Panc1 (cell line): ENCODE measurements around the gene TDRKH. TPM values are rescaled to one million over a fixed set of nuclear protein-coding genes. Genes with fewer than 3 reads are reported as not detected.

ENCODE experiments used
- ATAC-seq: fragments of 200-7000 bp; cut with Tn5 transposase; 2 replicates; pipeline ENCODE4 v1.9.1; 2020; ENCODE audit warnings: mild to moderate bottlenecking, moderate library complexity
- BruUV-seq: library from RNA; stranded (reverse); fragments of 400-500 nt; replicated peaks from 2 replicates; lab custom pipeline; 2021; lab: Mats Ljungman, UMichigan
- CTCF ChIA-PET: fragments of 300-600 bp; sonication (Branson Sonifier 250); formaldehyde crosslinking; loops from one replicate; lab custom pipeline; 2022; ENCODE audit warnings: antibody characterized with exemption; lab: Charles Lee
- POLR2A ChIA-PET: fragments of 300-600 bp; sonication (Branson Sonifier 250); formaldehyde crosslinking; loops from one replicate; lab custom pipeline; 2022; ENCODE audit warnings: antibody characterized with exemption; lab: Charles Lee
- DNase-seq: peaks from one replicate; pipeline ENCODE4 v3.0.0-alpha.2; 2010; ENCODE audit warnings: low read depth, low spot score
- H3K27ac ChIP-seq: 2 replicates; pipeline ENCODE4 v1.5.1; 2011; ENCODE audit warnings: mild to moderate bottlenecking, low read length, inconsistent platforms
- H3K27me3 ChIP-seq: fragments of 200-500 bp; sonication (Bioruptor generic); 2 replicates; pipeline ENCODE4 v1.6.0; 2014; ENCODE audit warnings: low read length, inconsistent platforms; ENCODE audit not compliant: control insufficient read depth, insufficient read depth
- H3K36me3 ChIP-seq: fragments of 200-500 bp; sonication (Bioruptor generic); 2 replicates; pipeline ENCODE4 v1.5.1; 2014; ENCODE audit warnings: inconsistent platforms, mild to moderate bottlenecking, low read length, moderate library complexity; ENCODE audit not compliant: control insufficient read depth, insufficient read depth
- H3K4me1 ChIP-seq: 2 replicates; pipeline ENCODE4 v1.5.1; 2011; ENCODE audit warnings: inconsistent platforms, mild to moderate bottlenecking, low read length, moderate library complexity; ENCODE audit not compliant: control insufficient read depth, insufficient read depth
- H3K4me3 ChIP-seq, 2 experiments: 2 replicates each; pipeline ENCODE4 v1.5.1; 2011 to 2012; ENCODE audit warnings: low read depth in 2 of 2, low read length in 2 of 2, mild to moderate bottlenecking in 2 of 2, inconsistent platforms in 1 of 2, moderate library complexity in 1 of 2
- H3K9me3 ChIP-seq: fragments of 200-500 bp; sonication (Bioruptor generic); 2 replicates; pipeline ENCODE4 v1.5.1; 2014; ENCODE audit warnings: low read depth, mild to moderate bottlenecking, inconsistent platforms, low read length, moderate library complexity; ENCODE audit not compliant: control insufficient read depth, insufficient read depth
- POLR2AphosphoS5 ChIP-seq: IDR thresholded peaks from 2 replicates; pipeline ENCODE4 v1.6.1; 2012; ENCODE audit warnings: mild to moderate bottlenecking, low read depth, low read length, moderate library complexity
- REST ChIP-seq, 2 experiments: IDR thresholded peaks; 2 replicates each; pipeline ENCODE4 v1.6.1; 2011 to 2012; ENCODE audit warnings: low read depth in 2 of 2, control low read depth in 1 of 2, low read length in 1 of 2, mild to moderate bottlenecking in 1 of 2, moderate library complexity in 1 of 2; ENCODE audit not compliant: insufficient read depth in 1 of 2
- SIN3A ChIP-seq: IDR thresholded peaks from 2 replicates; pipeline ENCODE4 v1.6.1; 2012; ENCODE audit warnings: low read depth, mild to moderate bottlenecking, low read length, moderate library complexity, borderline replicate concordance; ENCODE audit not compliant: insufficient read depth
- TCF7L2 ChIP-seq: IDR thresholded peaks from 2 replicates; pipeline ENCODE4 v1.6.1; 2011; ENCODE audit warnings: mild to moderate bottlenecking, low read depth, low read length, inconsistent platforms
- in situ Hi-C: cut with HindIII; loops from 2 replicates; pipeline ENCODE4 v1.10.0; 2016; ENCODE audit warnings: low sequenced_read_pairs, low pct_unique_long_range_greater_than_20kb
- intact Hi-C: fragments of 100-400 bp; cut with micrococcal nuclease; formaldehyde crosslinking; loops from one replicate; pipeline ENCODE4 v1.10.0; 2022; ENCODE audit not compliant: unreplicated experiment
- total RNA-seq: library from RNA; stranded (reverse); gene quantifications from one replicate; pipeline ENCODE4 v1.2.1, GENCODE V29; 2021; ENCODE audit not compliant: unreplicated experiment
- TF ChIP-seq, protein P1 (sequence below): fragments of 450-650 bp; IDR thresholded peaks from 2 replicates; pipeline ENCODE4 v1.5.1; 2017; ENCODE audit warnings: mild to moderate bottlenecking

TDRKH gene
- total RNA-seq, 1 experiment from 2014 or later: 33.6 TPM

DNA sequence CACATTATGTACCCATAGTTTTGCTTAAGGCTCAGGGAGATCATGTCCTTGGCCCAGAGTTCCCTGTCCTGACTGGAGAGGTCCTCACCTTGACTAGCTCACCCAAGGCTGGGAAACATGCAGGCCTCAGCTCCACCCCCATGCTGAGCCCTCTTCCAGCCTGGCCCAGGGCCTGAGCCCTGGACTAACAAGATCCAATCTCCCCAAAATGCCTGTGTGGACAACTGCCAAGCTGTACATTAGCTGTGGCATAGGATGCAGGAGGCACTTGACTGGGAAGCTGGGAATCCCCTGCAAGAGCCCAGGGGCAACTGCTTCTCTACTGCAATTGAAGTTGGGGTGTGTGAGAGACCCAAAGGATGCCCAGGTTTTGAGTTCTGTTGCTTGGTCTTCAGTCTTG, 12.9 kb upstream of the TDRKH start:
- Histone ChIP-seq H3K4me3 (no peak overlapping the region), H3K9me3 (no peaks in the 10 kb centered on the region), H3K27ac (no peak overlapping the region), H3K27me3 (no peaks in the 10 kb centered on the region), H3K4me1 (no peaks in the 10 kb centered on the region; the same call in 1 of the 2 replicates), H3K36me3 (no peaks in the 10 kb centered on the region)
- ChIA-PET POLR2A (no interaction called here), CTCF (interaction anchor here (0.6 kb wide), 1 partner anchor 1264 kb away, joined by 6 read pairs; no protein-coding TSS in a partner anchor)
- ATAC-seq: no peak; the same call in 1 of the 2 replicates
- in situ Hi-C loops (no loop called here), intact Hi-C loops (no loop called here)
- TF ChIP-seq POLR2AphosphoS5 (no peak), SIN3A (no peak), REST (IDR thresholded peaks at IDR 0.05; ENCODE audit: insufficient read depth in 1 of 2, low read depth in 2 of 2, low read length in 1 of 2) (no peak), TCF7L2 (no peak)
- TF ChIP-seq, protein P1, sequence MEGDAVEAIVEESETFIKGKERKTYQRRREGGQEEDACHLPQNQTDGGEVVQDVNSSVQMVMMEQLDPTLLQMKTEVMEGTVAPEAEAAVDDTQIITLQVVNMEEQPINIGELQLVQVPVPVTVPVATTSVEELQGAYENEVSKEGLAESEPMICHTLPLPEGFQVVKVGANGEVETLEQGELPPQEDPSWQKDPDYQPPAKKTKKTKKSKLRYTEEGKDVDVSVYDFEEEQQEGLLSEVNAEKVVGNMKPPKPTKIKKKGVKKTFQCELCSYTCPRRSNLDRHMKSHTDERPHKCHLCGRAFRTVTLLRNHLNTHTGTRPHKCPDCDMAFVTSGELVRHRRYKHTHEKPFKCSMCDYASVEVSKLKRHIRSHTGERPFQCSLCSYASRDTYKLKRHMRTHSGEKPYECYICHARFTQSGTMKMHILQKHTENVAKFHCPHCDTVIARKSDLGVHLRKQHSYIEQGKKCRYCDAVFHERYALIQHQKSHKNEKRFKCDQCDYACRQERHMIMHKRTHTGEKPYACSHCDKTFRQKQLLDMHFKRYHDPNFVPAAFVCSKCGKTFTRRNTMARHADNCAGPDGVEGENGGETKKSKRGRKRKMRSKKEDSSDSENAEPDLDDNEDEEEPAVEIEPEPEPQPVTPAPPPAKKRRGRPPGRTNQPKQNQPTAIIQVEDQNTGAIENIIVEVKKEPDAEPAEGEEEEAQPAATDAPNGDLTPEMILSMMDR: no peak
- no peak for DNase-seq
- no TSS peak for BruUV-seq

DNA sequence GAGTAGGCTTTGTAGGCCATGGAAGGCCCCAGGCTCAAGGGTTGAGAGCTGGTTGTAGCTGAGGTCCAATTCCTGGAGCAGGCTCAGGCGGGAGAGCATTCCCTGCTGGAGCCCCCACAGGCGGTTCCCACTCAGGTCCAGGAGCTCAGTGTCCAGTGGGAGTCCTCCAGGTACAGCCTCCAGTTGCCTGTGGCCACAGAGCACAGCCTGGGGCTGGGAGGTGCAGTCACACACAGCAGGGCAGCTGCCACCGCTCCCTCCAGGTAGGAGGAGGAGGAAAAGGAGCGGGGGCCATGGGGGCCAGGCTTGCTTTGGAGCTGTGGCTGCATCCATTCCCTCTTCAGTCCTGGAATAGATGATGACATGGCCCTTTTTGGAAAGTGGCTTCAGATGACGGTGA, 12.1 kb upstream of the TDRKH start:
- H3K4me1 ChIP-seq: no peaks in the 10 kb centered on the region; the same call in 1 of the 2 replicates
- BruUV-seq: no TSS peak
- no peaks in the 10 kb centered on the region for H3K9me3 ChIP-seq
- H3K27me3 ChIP-seq: no peaks in the 10 kb centered on the region
- TF ChIP-seq REST (IDR thresholded peaks at IDR 0.05; ENCODE audit: insufficient read depth in 1 of 2, low read depth in 2 of 2, low read length in 1 of 2) (no peak), POLR2AphosphoS5 (no peak), SIN3A (no peak)
- in situ Hi-C loops (no loop called here), intact Hi-C loops (no loop called here)
- DNase-seq (no peak), ATAC-seq (no peak)
- no peak overlapping the region for H3K4me3 ChIP-seq
- H3K36me3 ChIP-seq: no peaks in the 10 kb centered on the region
- POLR2A ChIA-PET: no interaction called here
- CTCF ChIA-PET: no interaction called here
- no peak overlapping the region for H3K27ac ChIP-seq
